K562 (cell line): ENCODE results near the gene SETDB2. TPM values are rescaled to one million over a fixed set of nuclear protein-coding genes. Genes with fewer than 3 reads are reported as not detected.
A peak's percentile ranks its signal among the peaks of the same experiment; 100 is the strongest.

Source experiments
- ATAC-seq: fragments of 200-7000 bp; cut with Tn5 transposase; 3 replicates; pipeline ENCODE4 v1.9.1; 2020; ENCODE audit warnings: moderate library complexity
- BruUV-seq: library from RNA; stranded (reverse); fragments of 400-500 nt; replicated peaks from 2 replicates; lab custom pipeline; 2021; lab: Mats Ljungman, UMichigan
- CTCF ChIA-PET: fragments of 300-600 bp; formaldehyde crosslinking; extraction: SDS; loops from one replicate; lab custom pipeline; 2021; ENCODE audit warnings: low intra/inter-chr PET ratio; lab: Yijun Ruan, JAX
- POLR2A ChIA-PET: fragments of 300-600, 350-650 bp; sonication (Branson Sonifier 250); formaldehyde crosslinking; extraction: SDS; loops from one replicate; lab custom pipeline; 2021; ENCODE audit warnings: antibody characterized with exemption, inconsistent platforms; lab: Yijun Ruan, JAX
- DNase-seq, 4 experiments: peaks; one replicate each; pipeline versions ENCODE4 v3.0.0 to v3.0.0-alpha.2; 2011 to 2018; ENCODE audit warnings: low spot score in 3 of 4, mixed read lengths in 3 of 4; ENCODE audit errors: extremely low read depth in 1 of 4
- FAIRE-seq: peaks from 2 replicates; lab custom pipeline; 2011; peaks lifted over from hg19 to GRCh38; lab: Jason Lieb, UNC
- H2AFZ ChIP-seq: 2 replicates; pipeline ENCODE4 v1.6.0; 2011; ENCODE audit warnings: low read depth, low read length, control low read depth, inconsistent platforms
- H3K27ac ChIP-seq: fragments of 200-600 bp; 3 replicates; pipeline ENCODE4 v1.8.0; 2011; ENCODE audit warnings: low read depth, mild to moderate bottlenecking, control low read depth, inconsistent platforms, low read length, moderate library complexity, mixed read lengths; ENCODE audit errors: extremely low read depth
- H3K27me3 ChIP-seq, 2 experiments: fragments of 300-600 bp in 1 of 2; 2 replicates in 1 of 2; 3 replicates in 1 of 2; pipeline versions ENCODE4 v1.6.0 to v1.8.0; 2011; ENCODE audit warnings: inconsistent platforms in 2 of 2, low read length in 2 of 2, mild to moderate bottlenecking in 1 of 2, mixed read lengths in 1 of 2, moderate library complexity in 1 of 2; ENCODE audit not compliant: control insufficient read depth in 2 of 2, insufficient read depth in 2 of 2
- H3K36me3 ChIP-seq: fragments of 300-600 bp; 3 replicates; pipeline ENCODE4 v1.8.0; 2011; ENCODE audit warnings: mild to moderate bottlenecking, low read length, inconsistent platforms; ENCODE audit not compliant: control insufficient read depth, insufficient read depth
- H3K4me1 ChIP-seq, 2 experiments: fragments of 200-600 bp in 1 of 2; replicated peaks in 1 of 2; 2 replicates in 1 of 2; 3 replicates in 1 of 2; pipeline versions ENCODE4 v1.5.1 to v1.8.0; 2011; ENCODE audit warnings: inconsistent platforms in 2 of 2, low read length in 2 of 2, mild to moderate bottlenecking in 1 of 2, mixed read lengths in 1 of 2, moderate library complexity in 1 of 2; ENCODE audit not compliant: control insufficient read depth in 2 of 2, insufficient read depth in 2 of 2
- H3K4me2 ChIP-seq: 2 replicates; pipeline ENCODE4 v1.6.1; 2011; ENCODE audit warnings: low read length, control low read depth, inconsistent platforms, mixed read lengths; ENCODE audit not compliant: insufficient read depth
- H3K4me3 ChIP-seq: fragments of 200-600 bp; sonication (generic), shearing (Covaris generic); 2 replicates; pipeline ENCODE4 v1.5.1; 2016; ENCODE audit warnings: control low read depth, inconsistent platforms
- H3K79me2 ChIP-seq: fragments of 200-600 bp; 3 replicates; pipeline ENCODE4 v1.8.0; 2011; ENCODE audit warnings: low read length, inconsistent platforms; ENCODE audit not compliant: control insufficient read depth, insufficient read depth
- H3K9ac ChIP-seq, 2 experiments: 2 replicates each; pipeline versions ENCODE4 v1.6.0 to v1.6.1; 2011; ENCODE audit warnings: low read depth in 2 of 2, low read length in 2 of 2, control low read depth in 1 of 2, inconsistent platforms in 1 of 2, mild to moderate bottlenecking in 1 of 2, mixed read lengths in 1 of 2; ENCODE audit not compliant: insufficient read depth in 1 of 2
- H3K9me1 ChIP-seq: one replicate; pipeline ENCODE4 v1.6.0; 2011; ENCODE audit warnings: inconsistent platforms, mild to moderate bottlenecking, low read length, moderate library complexity; ENCODE audit not compliant: control insufficient read depth, insufficient read depth
- H3K9me3 ChIP-seq: replicated peaks from 2 replicates; pipeline ENCODE4 v1.5.1; 2011; ENCODE audit warnings: low read depth, low read length, inconsistent platforms; ENCODE audit not compliant: control insufficient read depth, insufficient read depth
- H4K20me1 ChIP-seq: replicated peaks from 2 replicates; pipeline ENCODE4 v1.6.1; 2011; ENCODE audit warnings: low read length, inconsistent platforms, mixed read lengths; ENCODE audit not compliant: control insufficient read depth, insufficient read depth
- WGBS: fragments of 100-300 bp; shearing (Covaris generic); methylation state at CpG from one replicate; pipeline ENCODE4 v1.1.6; 2016; ENCODE audit warnings: low coverage, mixed read lengths; ENCODE audit not compliant: insufficient coverage; ENCODE audit errors: missing lambda C conversion rate; 5-methylcytosine and 5-hydroxymethylcytosine counted together
- in situ Hi-C: fragments of 300-500 bp; cut with MboI; formaldehyde crosslinking; loops from 4 replicates; pipeline ENCODE4 v1.15.0; 2018; ENCODE audit warnings: inconsistent platforms, mixed read lengths
- intact Hi-C: fragments of 100-400 bp; cut with micrococcal nuclease; formaldehyde crosslinking; loops from 2 replicates; pipeline ENCODE4 v1.14.2; 2022
- polyA plus RNA-seq, 8 experiments: library from polyadenylated mRNA; depleted of rRNA in 4 of 8; stranded (reverse) in 5 of 8; unstranded in 3 of 8; fragments of >200 nt; fragmentation: Nextera tagmentation in 2 of 8; fragmentation: Illumina TruSeq in 1 of 8; extraction: Ambion mirVana in 2 of 8; extraction: Trizol in 1 of 8; gene quantifications; 2 replicates each; pipeline versions ENCODE4 v1.2.1 to v1.2.3, GENCODE V29; 2011 to 2014; ENCODE audit warnings: inconsistent platforms in 1 of 8, missing spikeins in 1 of 8
- total RNA-seq, 7 experiments: library from RNA; depleted of rRNA in 6 of 7; stranded (reverse); fragments of >200 nt in 6 of 7; fragmentation: Illumina TruSeq in 2 of 7; extraction: Trizol in 2 of 7; gene quantifications; 2 replicates each; pipeline versions ENCODE4 v1.2.1 to v1.2.3, GENCODE V29; 2011 to 2021; ENCODE audit warnings: low replicate concordance in 1 of 7
- TF ChIP-seq, protein P1 (sequence below): sonication (generic); formaldehyde crosslinking; IDR thresholded peaks from 2 replicates; pipeline ENCODE4 v1.8.0; 2022; ENCODE audit warnings: mild to moderate bottlenecking, missing genetic modification reagents
- TF ChIP-seq, protein P2 (sequence below): sonication (generic); formaldehyde crosslinking; IDR thresholded peaks from 2 replicates; pipeline ENCODE4 v1.4.0; 2020; ENCODE audit warnings: mild to moderate bottlenecking, missing genetic modification reagents
- TF ChIP-seq, protein P3 (sequence below), 2 experiments: fragments of 450-650 bp; formaldehyde crosslinking in 1 of 2; IDR thresholded peaks; 2 replicates each; pipeline versions ENCODE4 v1.4.0 to v1.6.1; 2014 to 2020; ENCODE audit warnings: mild to moderate bottlenecking in 2 of 2, borderline replicate concordance in 1 of 2, low read depth in 1 of 2

Gene SETDB2
- total and polyA plus RNA-seq, 9 of the 15 experiments (the other 6 are each of a cell fraction or from before 2014, with no cell fraction given): 1.0 to 9.0 (median 6.1) TPM

DNA sequence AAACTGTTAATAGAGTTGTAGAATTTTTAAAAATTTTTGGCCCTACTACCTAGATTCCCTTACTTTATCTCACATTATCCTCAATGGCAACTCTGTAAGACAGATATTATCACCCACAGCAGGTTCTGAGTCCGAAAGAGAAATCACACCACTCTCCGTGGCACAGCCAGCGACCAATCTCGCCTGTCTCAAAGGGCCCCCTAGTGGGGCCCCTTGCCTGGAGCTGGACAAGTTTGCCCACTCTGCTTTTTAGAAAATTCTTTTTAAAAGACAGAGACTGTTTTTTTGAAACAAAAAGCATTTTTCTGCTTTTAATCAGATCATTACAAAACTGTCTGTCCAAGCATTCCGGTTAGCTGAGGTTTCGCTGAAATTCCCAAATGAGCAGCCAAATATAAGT lies 73.4 kb downstream of the SETDB2 start:
- CTCF ChIA-PET: no interaction called here
- in situ Hi-C loops (no loop called here), intact Hi-C loops (loop anchor here (2.0 kb wide), 1 partner anchor 217 kb away; no protein-coding TSS in a partner anchor)
- no peaks in the 10 kb centered on the region for H3K9me1 ChIP-seq
- no TSS peak for BruUV-seq
- POLR2A ChIA-PET: interaction anchor here (0.6 to 0.9 kb wide), 2 partner anchors 10 to 15 kb away, joined by 3 read pairs; no protein-coding TSS in a partner anchor
- H3K27ac ChIP-seq: no peak overlapping the region
- no peaks in the 10 kb centered on the region for H3K27me3 ChIP-seq
- H4K20me1 ChIP-seq: no peaks in the 10 kb centered on the region
- FAIRE-seq (no peak), DNase-seq (no peak), ATAC-seq (no peak)
- no peak overlapping the region for H2AFZ ChIP-seq
- no peaks in the 10 kb centered on the region for H3K36me3 ChIP-seq
- H3K4me1 ChIP-seq: no peaks in the 10 kb centered on the region
- H3K79me2 ChIP-seq: no peaks in the 10 kb centered on the region
- H3K4me3 ChIP-seq: no peak overlapping the region
- no peak overlapping the region for H3K4me2 ChIP-seq
- H3K9ac ChIP-seq: no peak overlapping the region
- H3K9me3 ChIP-seq: no peaks in the 10 kb centered on the region
- 58% methylated on average over 6 of the region's 6 CpGs for WGBS
- TF ChIP-seq, protein P1, sequence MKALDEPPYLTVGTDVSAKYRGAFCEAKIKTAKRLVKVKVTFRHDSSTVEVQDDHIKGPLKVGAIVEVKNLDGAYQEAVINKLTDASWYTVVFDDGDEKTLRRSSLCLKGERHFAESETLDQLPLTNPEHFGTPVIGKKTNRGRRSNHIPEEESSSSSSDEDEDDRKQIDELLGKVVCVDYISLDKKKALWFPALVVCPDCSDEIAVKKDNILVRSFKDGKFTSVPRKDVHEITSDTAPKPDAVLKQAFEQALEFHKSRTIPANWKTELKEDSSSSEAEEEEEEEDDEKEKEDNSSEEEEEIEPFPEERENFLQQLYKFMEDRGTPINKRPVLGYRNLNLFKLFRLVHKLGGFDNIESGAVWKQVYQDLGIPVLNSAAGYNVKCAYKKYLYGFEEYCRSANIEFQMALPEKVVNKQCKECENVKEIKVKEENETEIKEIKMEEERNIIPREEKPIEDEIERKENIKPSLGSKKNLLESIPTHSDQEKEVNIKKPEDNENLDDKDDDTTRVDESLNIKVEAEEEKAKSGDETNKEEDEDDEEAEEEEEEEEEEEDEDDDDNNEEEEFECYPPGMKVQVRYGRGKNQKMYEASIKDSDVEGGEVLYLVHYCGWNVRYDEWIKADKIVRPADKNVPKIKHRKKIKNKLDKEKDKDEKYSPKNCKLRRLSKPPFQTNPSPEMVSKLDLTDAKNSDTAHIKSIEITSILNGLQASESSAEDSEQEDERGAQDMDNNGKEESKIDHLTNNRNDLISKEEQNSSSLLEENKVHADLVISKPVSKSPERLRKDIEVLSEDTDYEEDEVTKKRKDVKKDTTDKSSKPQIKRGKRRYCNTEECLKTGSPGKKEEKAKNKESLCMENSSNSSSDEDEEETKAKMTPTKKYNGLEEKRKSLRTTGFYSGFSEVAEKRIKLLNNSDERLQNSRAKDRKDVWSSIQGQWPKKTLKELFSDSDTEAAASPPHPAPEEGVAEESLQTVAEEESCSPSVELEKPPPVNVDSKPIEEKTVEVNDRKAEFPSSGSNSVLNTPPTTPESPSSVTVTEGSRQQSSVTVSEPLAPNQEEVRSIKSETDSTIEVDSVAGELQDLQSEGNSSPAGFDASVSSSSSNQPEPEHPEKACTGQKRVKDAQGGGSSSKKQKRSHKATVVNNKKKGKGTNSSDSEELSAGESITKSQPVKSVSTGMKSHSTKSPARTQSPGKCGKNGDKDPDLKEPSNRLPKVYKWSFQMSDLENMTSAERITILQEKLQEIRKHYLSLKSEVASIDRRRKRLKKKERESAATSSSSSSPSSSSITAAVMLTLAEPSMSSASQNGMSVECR (CRISPR knock-in tag): no peak
- TF ChIP-seq, protein P2, sequence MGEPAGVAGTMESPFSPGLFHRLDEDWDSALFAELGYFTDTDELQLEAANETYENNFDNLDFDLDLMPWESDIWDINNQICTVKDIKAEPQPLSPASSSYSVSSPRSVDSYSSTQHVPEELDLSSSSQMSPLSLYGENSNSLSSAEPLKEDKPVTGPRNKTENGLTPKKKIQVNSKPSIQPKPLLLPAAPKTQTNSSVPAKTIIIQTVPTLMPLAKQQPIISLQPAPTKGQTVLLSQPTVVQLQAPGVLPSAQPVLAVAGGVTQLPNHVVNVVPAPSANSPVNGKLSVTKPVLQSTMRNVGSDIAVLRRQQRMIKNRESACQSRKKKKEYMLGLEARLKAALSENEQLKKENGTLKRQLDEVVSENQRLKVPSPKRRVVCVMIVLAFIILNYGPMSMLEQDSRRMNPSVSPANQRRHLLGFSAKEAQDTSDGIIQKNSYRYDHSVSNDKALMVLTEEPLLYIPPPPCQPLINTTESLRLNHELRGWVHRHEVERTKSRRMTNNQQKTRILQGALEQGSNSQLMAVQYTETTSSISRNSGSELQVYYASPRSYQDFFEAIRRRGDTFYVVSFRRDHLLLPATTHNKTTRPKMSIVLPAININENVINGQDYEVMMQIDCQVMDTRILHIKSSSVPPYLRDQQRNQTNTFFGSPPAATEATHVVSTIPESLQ (CRISPR knock-in tag): no peak
- TF ChIP-seq, protein P3, sequence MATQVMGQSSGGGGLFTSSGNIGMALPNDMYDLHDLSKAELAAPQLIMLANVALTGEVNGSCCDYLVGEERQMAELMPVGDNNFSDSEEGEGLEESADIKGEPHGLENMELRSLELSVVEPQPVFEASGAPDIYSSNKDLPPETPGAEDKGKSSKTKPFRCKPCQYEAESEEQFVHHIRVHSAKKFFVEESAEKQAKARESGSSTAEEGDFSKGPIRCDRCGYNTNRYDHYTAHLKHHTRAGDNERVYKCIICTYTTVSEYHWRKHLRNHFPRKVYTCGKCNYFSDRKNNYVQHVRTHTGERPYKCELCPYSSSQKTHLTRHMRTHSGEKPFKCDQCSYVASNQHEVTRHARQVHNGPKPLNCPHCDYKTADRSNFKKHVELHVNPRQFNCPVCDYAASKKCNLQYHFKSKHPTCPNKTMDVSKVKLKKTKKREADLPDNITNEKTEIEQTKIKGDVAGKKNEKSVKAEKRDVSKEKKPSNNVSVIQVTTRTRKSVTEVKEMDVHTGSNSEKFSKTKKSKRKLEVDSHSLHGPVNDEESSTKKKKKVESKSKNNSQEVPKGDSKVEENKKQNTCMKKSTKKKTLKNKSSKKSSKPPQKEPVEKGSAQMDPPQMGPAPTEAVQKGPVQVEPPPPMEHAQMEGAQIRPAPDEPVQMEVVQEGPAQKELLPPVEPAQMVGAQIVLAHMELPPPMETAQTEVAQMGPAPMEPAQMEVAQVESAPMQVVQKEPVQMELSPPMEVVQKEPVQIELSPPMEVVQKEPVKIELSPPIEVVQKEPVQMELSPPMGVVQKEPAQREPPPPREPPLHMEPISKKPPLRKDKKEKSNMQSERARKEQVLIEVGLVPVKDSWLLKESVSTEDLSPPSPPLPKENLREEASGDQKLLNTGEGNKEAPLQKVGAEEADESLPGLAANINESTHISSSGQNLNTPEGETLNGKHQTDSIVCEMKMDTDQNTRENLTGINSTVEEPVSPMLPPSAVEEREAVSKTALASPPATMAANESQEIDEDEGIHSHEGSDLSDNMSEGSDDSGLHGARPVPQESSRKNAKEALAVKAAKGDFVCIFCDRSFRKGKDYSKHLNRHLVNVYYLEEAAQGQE (IDR thresholded peaks at IDR 0.05; ENCODE audit: borderline replicate concordance): 0 out of 2 replicates have a peak, but pooled peaks have one; percentile 7
- TF ChIP-seq, protein P3 (CRISPR knock-in tag; IDR thresholded peaks at IDR 0.05; ENCODE audit: low read depth): no peak
